Upper lobe of right lung (tissue), 1 donor: ENCODE data around the gene MYO18A. TPM values are rescaled to one million over a fixed set of nuclear protein-coding genes. Genes with fewer than 3 reads are reported as not detected.

Experiments used
- ATAC-seq: fragments of 200-7000 bp; cut with Tn5 transposase; one replicate; pipeline ENCODE4 v1.9.1; 2020; ENCODE audit warnings: mild to moderate bottlenecking, moderate library complexity
- DNase-seq: peaks from one replicate; pipeline ENCODE4 v3.0.0-alpha.2; 2020
- H3K27ac ChIP-seq: fragments of 200-600 bp; one replicate; pipeline ENCODE4 v1.8.0; 2022
- H3K27me3 ChIP-seq: fragments of 200-600 bp; one replicate; pipeline ENCODE4 v1.8.0; 2022; ENCODE audit warnings: mild to moderate bottlenecking
- H3K36me3 ChIP-seq: fragments of 200-600 bp; one replicate; pipeline ENCODE4 v1.8.0; 2022
- H3K4me1 ChIP-seq: fragments of 200-600 bp; one replicate; pipeline ENCODE4 v1.8.0; 2022
- H3K4me3 ChIP-seq: fragments of 200-600 bp; one replicate; pipeline ENCODE4 v1.8.0; 2022; ENCODE audit warnings: mild to moderate bottlenecking
- H3K9me3 ChIP-seq: fragments of 200-600 bp; one replicate; pipeline ENCODE4 v1.8.0; 2022
- intact Hi-C: fragments of 100-400 bp; cut with DNase I; formaldehyde crosslinking; loops from one replicate; pipeline ENCODE4 v1.11.0; 2022
- total RNA-seq: library from RNA; stranded (reverse); fragmentation: NEBNext Ultra II Directional; extraction: Animal tissue kit (Norgen Biotek cat#: 25700); gene quantifications from one replicate; pipeline ENCODE4 v1.2.1, GENCODE V29; 2021
- TF ChIP-seq, protein P1 (sequence below): fragments of 200-600 bp; IDR thresholded peaks from one replicate; pipeline ENCODE4 v1.8.0; 2022; ENCODE audit warnings: antibody characterized with exemption
- donor health status: DM: no; HTN: yes; CAD: no; lungs with severe emphysema.

MYO18A gene
- total RNA-seq, 1 donor from 2014 or later: 51.0 TPM

DNA sequence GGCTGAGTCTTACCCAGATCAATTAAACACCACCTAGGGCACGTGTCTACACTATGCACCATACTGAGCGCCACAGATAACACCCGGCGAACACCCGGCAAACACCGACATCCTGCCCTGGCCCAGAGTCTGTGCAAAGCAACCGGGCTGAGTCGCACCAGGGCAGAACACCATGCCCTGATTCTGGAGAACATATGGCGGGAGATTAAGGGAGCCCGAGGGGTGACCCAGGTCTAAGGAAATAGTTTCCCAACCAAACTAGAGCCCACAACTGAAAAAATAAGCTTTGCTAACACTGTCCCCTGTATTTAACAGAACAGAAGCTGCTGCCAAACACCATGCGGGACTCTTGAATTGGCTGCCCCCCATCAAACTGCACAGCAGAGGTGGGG lies 22.1 kb downstream of the MYO18A start:
- Histone ChIP-seq H3K27me3 (no peaks in the 10 kb centered on the region), H3K36me3 (no peaks in the 10 kb centered on the region), H3K9me3 (no peaks in the 10 kb centered on the region), H3K27ac (peak overlapping the region; percentile 58), H3K4me3 (no peak overlapping the region), H3K4me1 (peaks cover 68% of the 10 kb centered on the region)
- DNase-seq: no peak
- no peak for ATAC-seq
- intact Hi-C loops: no loop called here
- TF ChIP-seq, protein P1, sequence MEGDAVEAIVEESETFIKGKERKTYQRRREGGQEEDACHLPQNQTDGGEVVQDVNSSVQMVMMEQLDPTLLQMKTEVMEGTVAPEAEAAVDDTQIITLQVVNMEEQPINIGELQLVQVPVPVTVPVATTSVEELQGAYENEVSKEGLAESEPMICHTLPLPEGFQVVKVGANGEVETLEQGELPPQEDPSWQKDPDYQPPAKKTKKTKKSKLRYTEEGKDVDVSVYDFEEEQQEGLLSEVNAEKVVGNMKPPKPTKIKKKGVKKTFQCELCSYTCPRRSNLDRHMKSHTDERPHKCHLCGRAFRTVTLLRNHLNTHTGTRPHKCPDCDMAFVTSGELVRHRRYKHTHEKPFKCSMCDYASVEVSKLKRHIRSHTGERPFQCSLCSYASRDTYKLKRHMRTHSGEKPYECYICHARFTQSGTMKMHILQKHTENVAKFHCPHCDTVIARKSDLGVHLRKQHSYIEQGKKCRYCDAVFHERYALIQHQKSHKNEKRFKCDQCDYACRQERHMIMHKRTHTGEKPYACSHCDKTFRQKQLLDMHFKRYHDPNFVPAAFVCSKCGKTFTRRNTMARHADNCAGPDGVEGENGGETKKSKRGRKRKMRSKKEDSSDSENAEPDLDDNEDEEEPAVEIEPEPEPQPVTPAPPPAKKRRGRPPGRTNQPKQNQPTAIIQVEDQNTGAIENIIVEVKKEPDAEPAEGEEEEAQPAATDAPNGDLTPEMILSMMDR: no peak

DNA sequence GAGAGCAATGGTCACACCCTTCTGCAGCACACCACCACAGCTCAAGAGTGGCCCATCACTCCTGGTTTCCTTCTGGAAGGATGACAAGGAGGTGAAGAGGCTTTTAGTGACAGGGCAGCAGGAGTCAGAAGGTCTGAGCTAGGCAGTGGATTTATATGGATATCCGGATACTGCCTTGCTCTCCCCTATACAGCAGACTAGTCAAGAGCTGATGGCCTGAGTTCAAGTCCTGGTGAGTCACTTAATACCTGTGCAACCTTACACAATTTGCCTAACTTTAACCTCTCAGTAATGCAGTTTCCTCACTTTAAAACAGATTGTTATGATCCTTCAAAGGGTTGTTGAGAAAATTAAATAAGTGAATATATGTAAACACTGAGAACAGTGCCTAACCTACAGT lies 22.9 kb downstream of the MYO18A start:
- DNase-seq: no peak
- Histone ChIP-seq H3K27ac (peak overlapping the region; percentile 84), H3K27me3 (no peaks in the 10 kb centered on the region), H3K4me3 (no peak overlapping the region), H3K9me3 (no peaks in the 10 kb centered on the region), H3K36me3 (no peaks in the 10 kb centered on the region), H3K4me1 (peaks cover 68% of the 10 kb centered on the region)
- TF ChIP-seq, protein P1: no peak
- intact Hi-C loops: no loop called here
- peak; percentile 19 for ATAC-seq

DNA sequence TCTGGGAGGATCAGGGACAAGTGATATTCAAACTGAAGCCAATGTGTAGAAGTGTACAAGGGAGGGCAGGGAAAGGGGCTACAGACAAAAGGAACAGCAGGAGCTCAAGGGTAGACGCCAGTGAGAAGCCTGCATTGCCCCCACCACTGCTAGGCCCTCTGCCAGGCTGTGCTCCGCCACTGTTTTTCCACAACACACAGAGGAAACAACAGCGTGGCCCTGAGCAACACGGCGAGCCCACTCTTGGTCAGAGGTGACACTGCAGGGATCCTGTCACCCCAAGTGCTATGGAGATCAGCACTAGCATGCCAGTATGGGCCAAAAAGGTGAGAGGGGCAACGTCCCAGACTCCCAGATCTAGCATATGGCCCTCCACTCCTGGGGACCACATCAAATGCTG lies 23.4 kb downstream of the MYO18A start:
- intact Hi-C loops: no loop called here
- Histone ChIP-seq H3K27me3 (no peaks in the 10 kb centered on the region), H3K27ac (peak overlapping the region; percentile 84), H3K4me3 (no peak overlapping the region), H3K36me3 (no peaks in the 10 kb centered on the region), H3K4me1 (peaks cover 68% of the 10 kb centered on the region), H3K9me3 (no peaks in the 10 kb centered on the region)
- no peak for ATAC-seq
- DNase-seq: no peak
- TF ChIP-seq, protein P1: no peak

DNA sequence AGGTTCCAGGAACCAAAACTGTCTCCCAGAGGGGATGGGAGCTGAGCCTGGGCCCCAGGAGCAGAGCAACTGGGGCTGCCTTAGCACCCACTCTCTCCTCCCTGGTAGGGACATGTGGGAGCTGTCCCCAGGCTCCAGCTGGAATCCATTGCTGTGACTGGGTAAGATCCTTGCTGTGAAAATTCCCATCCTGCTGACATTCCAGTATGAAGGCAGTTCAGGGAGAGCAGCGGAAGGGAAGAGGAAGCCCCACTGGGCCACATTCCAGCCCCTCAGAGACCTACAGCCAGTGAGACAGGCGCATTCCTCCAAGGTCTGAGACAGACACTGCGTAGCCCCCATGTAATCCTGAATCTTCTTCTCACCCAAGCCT lies 24.2 kb downstream of the MYO18A start:
- ATAC-seq (no peak), DNase-seq (no peak)
- Histone ChIP-seq H3K9me3 (no peaks in the 10 kb centered on the region), H3K27ac (peak overlapping the region; percentile 84), H3K27me3 (no peaks in the 10 kb centered on the region), H3K4me1 (peaks cover 68% of the 10 kb centered on the region), H3K36me3 (no peaks in the 10 kb centered on the region), H3K4me3 (no peak overlapping the region)
- intact Hi-C loops: no loop called here
- TF ChIP-seq, protein P1: no peak

DNA sequence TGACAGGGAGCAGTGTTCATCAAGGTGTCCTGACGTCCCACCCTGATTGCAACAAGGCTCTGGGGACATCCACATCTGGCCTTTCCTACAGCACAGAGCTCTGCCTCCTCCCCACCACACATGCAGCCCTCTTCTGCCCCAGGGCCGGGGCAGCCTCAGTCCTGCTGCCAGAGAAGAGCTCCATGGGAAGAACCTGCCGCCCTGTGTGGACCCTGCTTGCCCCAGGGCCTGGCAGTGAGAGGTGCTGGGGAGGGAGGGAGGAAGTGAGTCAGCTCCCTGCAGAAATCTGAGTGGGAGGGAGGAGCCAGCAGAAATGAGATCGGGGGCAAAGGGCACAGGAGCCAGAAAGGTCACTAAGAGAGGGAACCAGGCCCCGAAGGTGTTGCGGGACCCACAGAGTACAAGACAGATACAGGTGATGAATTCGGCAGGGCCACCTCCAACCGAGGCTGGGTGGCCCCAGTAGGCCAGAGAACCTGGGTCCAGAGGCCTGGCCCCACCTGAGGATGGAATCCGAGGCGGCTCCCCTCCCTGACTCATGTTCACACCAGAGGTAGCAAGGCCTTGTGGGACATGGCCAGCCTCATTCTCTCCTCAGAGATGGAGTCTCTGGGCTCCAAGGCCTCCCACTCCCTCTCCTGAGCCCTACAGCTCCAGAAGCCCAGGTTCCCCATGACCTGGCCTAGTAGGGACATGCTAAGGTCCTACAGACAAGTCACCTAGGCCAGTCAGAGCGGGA lies 24.8 kb downstream of the MYO18A start:
- no peaks in the 10 kb centered on the region for H3K9me3 ChIP-seq
- H3K27ac ChIP-seq: peak overlapping the region; percentile 84
- intact Hi-C loops: no loop called here
- H3K4me3 ChIP-seq: no peak overlapping the region
- H3K36me3 ChIP-seq: no peaks in the 10 kb centered on the region
- TF ChIP-seq, protein P1: no peak
- ATAC-seq (peak; percentile 84), DNase-seq (peak; percentile 78)
- peaks cover 66% of the 10 kb centered on the region for H3K4me1 ChIP-seq
- no peaks in the 10 kb centered on the region for H3K27me3 ChIP-seq
